HEK293 (cell line): ENCODE measurements around the gene PPOX.

Experiments used
- GLIS1 ChIP-seq: fragments of 450-650 bp; formaldehyde crosslinking; IDR thresholded peaks from 2 replicates; pipeline ENCODE4 v1.5.1; 2016; ENCODE audit warnings: missing biosample characterization, missing genetic modification characterization
- HOXD13 ChIP-seq: sonication (generic); formaldehyde crosslinking; IDR thresholded peaks from 2 replicates; pipeline ENCODE4 v1.8.0; 2022; ENCODE audit warnings: missing genetic modification reagents, borderline replicate concordance
- SCRT1 ChIP-seq: fragments of 450-650 bp; formaldehyde crosslinking; IDR thresholded peaks from 2 replicates; pipeline ENCODE4 v1.5.1; 2016; ENCODE audit warnings: missing biosample characterization, missing genetic modification characterization, borderline replicate concordance
- SP7 ChIP-seq: fragments of 450-650 bp; formaldehyde crosslinking; IDR thresholded peaks from 2 replicates; pipeline ENCODE4 v1.5.1; 2016; ENCODE audit warnings: missing biosample characterization, missing genetic modification characterization
- ZBTB48 ChIP-seq: fragments of 450-650 bp; formaldehyde crosslinking; IDR thresholded peaks from 2 replicates; pipeline ENCODE4 v1.5.1; 2016; ENCODE audit warnings: missing biosample characterization, missing genetic modification characterization
- ZFP37 ChIP-seq: fragments of 450-650 bp; formaldehyde crosslinking; IDR thresholded peaks from 2 replicates; pipeline ENCODE4 v1.5.1; 2016; ENCODE audit warnings: missing biosample characterization, missing genetic modification characterization
- ZFP69B ChIP-seq: fragments of 450-650 bp; formaldehyde crosslinking; IDR thresholded peaks from 2 replicates; pipeline ENCODE4 v1.5.1; 2016; ENCODE audit warnings: missing biosample characterization, missing genetic modification characterization
- ZNF146 ChIP-seq: fragments of 450-650 bp; formaldehyde crosslinking; IDR thresholded peaks from 2 replicates; pipeline ENCODE4 v1.5.1; 2016; ENCODE audit warnings: missing biosample characterization, missing genetic modification characterization
- ZNF184 ChIP-seq: fragments of 450-650 bp; IDR thresholded peaks from 2 replicates; pipeline ENCODE4 v1.5.1; 2018; ENCODE audit warnings: missing biosample characterization, mild to moderate bottlenecking, missing genetic modification characterization
- ZNF473 ChIP-seq: fragments of 450-650 bp; formaldehyde crosslinking; IDR thresholded peaks from 2 replicates; pipeline ENCODE4 v1.5.1; 2017; ENCODE audit warnings: missing biosample characterization, missing genetic modification characterization
- ZNF48 ChIP-seq: fragments of 450-650 bp; formaldehyde crosslinking; IDR thresholded peaks from 2 replicates; pipeline ENCODE4 v1.5.1; 2016; ENCODE audit warnings: missing biosample characterization, missing genetic modification characterization
- ZNF548 ChIP-seq: fragments of 450-650 bp; formaldehyde crosslinking; IDR thresholded peaks from 2 replicates; pipeline ENCODE4 v1.5.1; 2016; ENCODE audit warnings: missing biosample characterization, missing genetic modification characterization
- ZNF558 ChIP-seq: fragments of 450-650 bp; formaldehyde crosslinking; IDR thresholded peaks from 2 replicates; pipeline ENCODE4 v1.5.1; 2016; ENCODE audit warnings: missing biosample characterization, missing genetic modification characterization
- ZNF629 ChIP-seq: fragments of 450-650 bp; formaldehyde crosslinking; IDR thresholded peaks from 2 replicates; pipeline ENCODE4 v1.5.1; 2017; ENCODE audit warnings: missing biosample characterization, missing genetic modification characterization
- ZNF664 ChIP-seq: fragments of 450-650 bp; formaldehyde crosslinking; IDR thresholded peaks from 2 replicates; pipeline ENCODE4 v1.5.1; 2016; ENCODE audit warnings: missing biosample characterization, missing genetic modification characterization
- ZNF747 ChIP-seq: fragments of 450-650 bp; formaldehyde crosslinking; IDR thresholded peaks from 2 replicates; pipeline ENCODE4 v1.5.1; 2016; ENCODE audit warnings: missing biosample characterization, missing genetic modification characterization
- ZSCAN16 ChIP-seq: fragments of 450-650 bp; formaldehyde crosslinking; IDR thresholded peaks from 2 replicates; pipeline ENCODE4 v1.5.1; 2016; ENCODE audit warnings: missing biosample characterization, missing genetic modification characterization
- TF ChIP-seq, protein P1 (sequence below): fragments of 450-650 bp; formaldehyde crosslinking; IDR thresholded peaks from 2 replicates; pipeline ENCODE4 v1.5.1; 2016; ENCODE audit warnings: missing biosample characterization, missing genetic modification characterization, borderline replicate concordance
- TF ChIP-seq, protein P2 (sequence below): fragments of 450-650 bp; formaldehyde crosslinking; IDR thresholded peaks from 2 replicates; pipeline ENCODE4 v1.5.1; 2016; ENCODE audit warnings: missing biosample characterization, missing genetic modification characterization
- TF ChIP-seq, protein P3 (sequence below): fragments of 450-650 bp; formaldehyde crosslinking; IDR thresholded peaks from 2 replicates; pipeline ENCODE4 v1.5.1; 2017; ENCODE audit warnings: missing biosample characterization, mild to moderate bottlenecking, missing genetic modification characterization, moderate library complexity
- TF ChIP-seq, protein P4 (sequence below): fragments of 450-650 bp; formaldehyde crosslinking; IDR thresholded peaks from 2 replicates; pipeline ENCODE4 v1.5.1; 2016; ENCODE audit warnings: missing biosample characterization, missing genetic modification characterization
- TF ChIP-seq, protein P5 (sequence below): fragments of 450-650 bp; formaldehyde crosslinking; conservative IDR thresholded peaks from 2 replicates; pipeline ENCODE4 v1.5.1; 2016; ENCODE audit warnings: low read depth, missing biosample characterization, missing genetic modification characterization

PPOX gene

DNA sequence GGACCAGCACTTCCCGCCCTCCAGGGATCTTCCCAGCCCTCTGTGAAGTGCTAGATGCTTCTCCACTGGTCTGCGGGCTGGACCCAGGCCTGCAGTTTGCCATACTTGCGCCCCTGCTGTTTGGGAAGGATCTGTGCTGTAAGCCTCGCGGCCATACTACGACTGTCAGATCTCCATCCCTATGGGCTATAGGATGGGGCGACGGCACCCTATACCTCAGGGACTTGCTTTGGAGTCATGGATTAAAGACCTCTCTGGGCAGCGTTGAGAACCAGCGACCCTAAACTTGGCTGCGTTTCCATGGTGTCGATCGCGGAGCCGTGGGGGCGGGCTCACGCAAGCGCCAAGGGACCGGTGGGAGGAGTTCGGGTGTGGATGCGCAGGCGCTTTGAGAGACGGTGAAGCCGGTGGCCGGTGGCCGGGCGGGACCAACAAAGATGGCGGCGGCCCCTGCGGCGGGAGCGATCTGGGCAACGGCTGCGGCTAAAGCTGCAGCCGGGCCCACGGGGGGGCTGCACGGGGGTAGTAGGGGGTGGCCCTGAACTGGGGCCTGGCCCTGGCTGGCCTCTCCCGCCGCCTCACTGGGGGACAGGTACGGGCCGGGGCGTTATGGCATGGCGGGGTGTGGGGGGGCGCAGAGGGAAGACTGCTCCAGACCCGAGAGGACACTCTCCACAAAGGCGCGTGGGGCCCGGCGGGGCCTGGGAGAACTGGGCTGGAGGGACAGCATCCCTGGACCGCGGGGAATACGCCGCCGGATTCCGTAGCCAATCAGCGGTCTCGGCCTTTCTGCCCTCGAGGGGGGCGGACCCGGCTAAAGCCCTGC is 6.9 kb upstream of the PPOX start, which contains the start of gene USP21 (continued):
- TF ChIP-seq, protein P1, sequence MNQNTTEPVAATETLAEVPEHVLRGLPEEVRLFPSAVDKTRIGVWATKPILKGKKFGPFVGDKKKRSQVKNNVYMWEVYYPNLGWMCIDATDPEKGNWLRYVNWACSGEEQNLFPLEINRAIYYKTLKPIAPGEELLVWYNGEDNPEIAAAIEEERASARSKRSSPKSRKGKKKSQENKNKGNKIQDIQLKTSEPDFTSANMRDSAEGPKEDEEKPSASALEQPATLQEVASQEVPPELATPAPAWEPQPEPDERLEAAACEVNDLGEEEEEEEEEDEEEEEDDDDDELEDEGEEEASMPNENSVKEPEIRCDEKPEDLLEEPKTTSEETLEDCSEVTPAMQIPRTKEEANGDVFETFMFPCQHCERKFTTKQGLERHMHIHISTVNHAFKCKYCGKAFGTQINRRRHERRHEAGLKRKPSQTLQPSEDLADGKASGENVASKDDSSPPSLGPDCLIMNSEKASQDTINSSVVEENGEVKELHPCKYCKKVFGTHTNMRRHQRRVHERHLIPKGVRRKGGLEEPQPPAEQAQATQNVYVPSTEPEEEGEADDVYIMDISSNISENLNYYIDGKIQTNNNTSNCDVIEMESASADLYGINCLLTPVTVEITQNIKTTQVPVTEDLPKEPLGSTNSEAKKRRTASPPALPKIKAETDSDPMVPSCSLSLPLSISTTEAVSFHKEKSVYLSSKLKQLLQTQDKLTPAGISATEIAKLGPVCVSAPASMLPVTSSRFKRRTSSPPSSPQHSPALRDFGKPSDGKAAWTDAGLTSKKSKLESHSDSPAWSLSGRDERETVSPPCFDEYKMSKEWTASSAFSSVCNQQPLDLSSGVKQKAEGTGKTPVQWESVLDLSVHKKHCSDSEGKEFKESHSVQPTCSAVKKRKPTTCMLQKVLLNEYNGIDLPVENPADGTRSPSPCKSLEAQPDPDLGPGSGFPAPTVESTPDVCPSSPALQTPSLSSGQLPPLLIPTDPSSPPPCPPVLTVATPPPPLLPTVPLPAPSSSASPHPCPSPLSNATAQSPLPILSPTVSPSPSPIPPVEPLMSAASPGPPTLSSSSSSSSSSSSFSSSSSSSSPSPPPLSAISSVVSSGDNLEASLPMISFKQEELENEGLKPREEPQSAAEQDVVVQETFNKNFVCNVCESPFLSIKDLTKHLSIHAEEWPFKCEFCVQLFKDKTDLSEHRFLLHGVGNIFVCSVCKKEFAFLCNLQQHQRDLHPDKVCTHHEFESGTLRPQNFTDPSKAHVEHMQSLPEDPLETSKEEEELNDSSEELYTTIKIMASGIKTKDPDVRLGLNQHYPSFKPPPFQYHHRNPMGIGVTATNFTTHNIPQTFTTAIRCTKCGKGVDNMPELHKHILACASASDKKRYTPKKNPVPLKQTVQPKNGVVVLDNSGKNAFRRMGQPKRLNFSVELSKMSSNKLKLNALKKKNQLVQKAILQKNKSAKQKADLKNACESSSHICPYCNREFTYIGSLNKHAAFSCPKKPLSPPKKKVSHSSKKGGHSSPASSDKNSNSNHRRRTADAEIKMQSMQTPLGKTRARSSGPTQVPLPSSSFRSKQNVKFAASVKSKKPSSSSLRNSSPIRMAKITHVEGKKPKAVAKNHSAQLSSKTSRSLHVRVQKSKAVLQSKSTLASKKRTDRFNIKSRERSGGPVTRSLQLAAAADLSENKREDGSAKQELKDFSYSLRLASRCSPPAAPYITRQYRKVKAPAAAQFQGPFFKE (tag by site-specific recombination): no peak
- TF ChIP-seq ZNF747: no peak
- TF ChIP-seq ZFP37 (tag by site-specific recombination): peak; percentile 19; the same call in 1 of the 2 replicates
- no peak for TF ChIP-seq ZNF48 (tag by site-specific recombination)
- TF ChIP-seq ZSCAN16 (tag by site-specific recombination): no peak
- TF ChIP-seq ZNF664: no peak
- TF ChIP-seq, protein P2, sequence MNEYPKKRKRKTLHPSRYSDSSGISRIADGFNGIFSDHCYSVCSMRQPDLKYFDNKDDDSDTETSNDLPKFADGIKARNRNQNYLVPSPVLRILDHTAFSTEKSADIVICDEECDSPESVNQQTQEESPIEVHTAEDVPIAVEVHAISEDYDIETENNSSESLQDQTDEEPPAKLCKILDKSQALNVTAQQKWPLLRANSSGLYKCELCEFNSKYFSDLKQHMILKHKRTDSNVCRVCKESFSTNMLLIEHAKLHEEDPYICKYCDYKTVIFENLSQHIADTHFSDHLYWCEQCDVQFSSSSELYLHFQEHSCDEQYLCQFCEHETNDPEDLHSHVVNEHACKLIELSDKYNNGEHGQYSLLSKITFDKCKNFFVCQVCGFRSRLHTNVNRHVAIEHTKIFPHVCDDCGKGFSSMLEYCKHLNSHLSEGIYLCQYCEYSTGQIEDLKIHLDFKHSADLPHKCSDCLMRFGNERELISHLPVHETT (tag by site-specific recombination): peak; percentile 51; the same call in 1 of the 2 replicates
- TF ChIP-seq ZNF473: no peak
- TF ChIP-seq, protein P3, sequence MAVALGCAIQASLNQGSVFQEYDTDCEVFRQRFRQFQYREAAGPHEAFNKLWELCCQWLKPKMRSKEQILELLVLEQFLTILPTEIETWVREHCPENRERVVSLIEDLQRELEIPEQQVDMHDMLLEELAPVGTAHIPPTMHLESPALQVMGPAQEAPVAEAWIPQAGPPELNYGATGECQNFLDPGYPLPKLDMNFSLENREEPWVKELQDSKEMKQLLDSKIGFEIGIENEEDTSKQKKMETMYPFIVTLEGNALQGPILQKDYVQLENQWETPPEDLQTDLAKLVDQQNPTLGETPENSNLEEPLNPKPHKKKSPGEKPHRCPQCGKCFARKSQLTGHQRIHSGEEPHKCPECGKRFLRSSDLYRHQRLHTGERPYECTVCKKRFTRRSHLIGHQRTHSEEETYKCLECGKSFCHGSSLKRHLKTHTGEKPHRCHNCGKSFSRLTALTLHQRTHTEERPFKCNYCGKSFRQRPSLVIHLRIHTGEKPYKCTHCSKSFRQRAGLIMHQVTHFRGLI (tag by site-specific recombination): peak; percentile 12; the same call in 1 of the 2 replicates
- TF ChIP-seq, protein P4, sequence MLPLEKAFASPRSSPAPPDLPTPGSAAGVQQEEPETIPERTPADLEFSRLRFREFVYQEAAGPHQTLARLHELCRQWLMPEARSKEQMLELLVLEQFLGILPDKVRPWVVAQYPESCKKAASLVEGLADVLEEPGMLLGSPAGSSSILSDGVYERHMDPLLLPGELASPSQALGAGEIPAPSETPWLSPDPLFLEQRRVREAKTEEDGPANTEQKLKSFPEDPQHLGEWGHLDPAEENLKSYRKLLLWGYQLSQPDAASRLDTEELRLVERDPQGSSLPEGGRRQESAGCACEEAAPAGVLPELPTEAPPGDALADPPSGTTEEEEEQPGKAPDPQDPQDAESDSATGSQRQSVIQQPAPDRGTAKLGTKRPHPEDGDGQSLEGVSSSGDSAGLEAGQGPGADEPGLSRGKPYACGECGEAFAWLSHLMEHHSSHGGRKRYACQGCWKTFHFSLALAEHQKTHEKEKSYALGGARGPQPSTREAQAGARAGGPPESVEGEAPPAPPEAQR: 0 out of 2 replicates have a peak, but pooled peaks have one; percentile 12
- TF ChIP-seq SCRT1: no peak
- peak; percentile 27; the same call in 1 of the 2 replicates for TF ChIP-seq ZNF629
- no peak for TF ChIP-seq ZNF184
- no peak for TF ChIP-seq HOXD13 (CRISPR knock-in tag)
- no peak for TF ChIP-seq ZNF548 (tag by site-specific recombination)
- peak; percentile 43; the same call in 1 of the 2 replicates for TF ChIP-seq GLIS1 (tag by site-specific recombination)
- TF ChIP-seq ZNF558 (tag by site-specific recombination): no peak
- TF ChIP-seq ZBTB48 (tag by site-specific recombination): peak; percentile 35; the same call in 1 of the 2 replicates
- no peak for TF ChIP-seq ZFP69B
- 0 out of 2 replicates have a peak, but pooled peaks have one; percentile 34 for TF ChIP-seq ZNF146 (tag by site-specific recombination)
- TF ChIP-seq SP7 (tag by site-specific recombination): peak; percentile 41; the same call in 1 of the 2 replicates
- TF ChIP-seq, protein P5, sequence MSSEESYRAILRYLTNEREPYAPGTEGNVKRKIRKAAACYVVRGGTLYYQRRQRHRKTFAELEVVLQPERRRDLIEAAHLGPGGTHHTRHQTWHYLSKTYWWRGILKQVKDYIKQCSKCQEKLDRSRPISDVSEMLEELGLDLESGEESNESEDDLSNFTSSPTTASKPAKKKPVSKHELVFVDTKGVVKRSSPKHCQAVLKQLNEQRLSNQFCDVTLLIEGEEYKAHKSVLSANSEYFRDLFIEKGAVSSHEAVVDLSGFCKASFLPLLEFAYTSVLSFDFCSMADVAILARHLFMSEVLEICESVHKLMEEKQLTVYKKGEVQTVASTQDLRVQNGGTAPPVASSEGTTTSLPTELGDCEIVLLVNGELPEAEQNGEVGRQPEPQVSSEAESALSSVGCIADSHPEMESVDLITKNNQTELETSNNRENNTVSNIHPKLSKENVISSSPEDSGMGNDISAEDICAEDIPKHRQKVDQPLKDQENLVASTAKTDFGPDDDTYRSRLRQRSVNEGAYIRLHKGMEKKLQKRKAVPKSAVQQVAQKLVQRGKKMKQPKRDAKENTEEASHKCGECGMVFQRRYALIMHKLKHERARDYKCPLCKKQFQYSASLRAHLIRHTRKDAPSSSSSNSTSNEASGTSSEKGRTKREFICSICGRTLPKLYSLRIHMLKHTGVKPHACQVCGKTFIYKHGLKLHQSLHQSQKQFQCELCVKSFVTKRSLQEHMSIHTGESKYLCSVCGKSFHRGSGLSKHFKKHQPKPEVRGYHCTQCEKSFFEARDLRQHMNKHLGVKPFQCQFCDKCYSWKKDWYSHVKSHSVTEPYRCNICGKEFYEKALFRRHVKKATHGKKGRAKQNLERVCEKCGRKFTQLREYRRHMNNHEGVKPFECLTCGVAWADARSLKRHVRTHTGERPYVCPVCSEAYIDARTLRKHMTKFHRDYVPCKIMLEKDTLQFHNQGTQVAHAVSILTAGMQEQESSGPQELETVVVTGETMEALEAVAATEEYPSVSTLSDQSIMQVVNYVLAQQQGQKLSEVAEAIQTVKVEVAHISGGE (tag by site-specific recombination): peak; percentile 21
